Measurements from ENCODE around the gene HDDC2.

The HDDC2 gene

DNA sequence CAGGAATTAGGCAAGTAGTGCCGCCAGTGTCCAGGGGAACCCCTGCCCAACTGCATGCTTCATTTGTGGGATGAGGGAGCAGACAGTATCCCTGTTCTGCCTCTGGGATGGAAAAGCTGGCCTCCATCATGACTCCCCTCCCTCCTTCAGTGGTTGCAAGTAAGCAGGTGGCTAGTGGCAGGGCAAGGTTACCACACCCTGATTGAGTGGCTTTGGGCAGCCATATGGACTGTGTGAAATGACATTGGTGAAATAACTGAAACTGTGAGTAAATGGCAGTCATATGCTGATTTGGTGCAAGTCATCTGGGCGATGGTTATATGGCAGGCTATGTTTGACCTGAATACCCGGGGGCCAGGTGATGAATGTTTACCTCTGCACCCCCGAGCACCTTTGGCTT, 33.0 kb downstream of the HDDC2 start:
- no peak for DNase-seq

DNA sequence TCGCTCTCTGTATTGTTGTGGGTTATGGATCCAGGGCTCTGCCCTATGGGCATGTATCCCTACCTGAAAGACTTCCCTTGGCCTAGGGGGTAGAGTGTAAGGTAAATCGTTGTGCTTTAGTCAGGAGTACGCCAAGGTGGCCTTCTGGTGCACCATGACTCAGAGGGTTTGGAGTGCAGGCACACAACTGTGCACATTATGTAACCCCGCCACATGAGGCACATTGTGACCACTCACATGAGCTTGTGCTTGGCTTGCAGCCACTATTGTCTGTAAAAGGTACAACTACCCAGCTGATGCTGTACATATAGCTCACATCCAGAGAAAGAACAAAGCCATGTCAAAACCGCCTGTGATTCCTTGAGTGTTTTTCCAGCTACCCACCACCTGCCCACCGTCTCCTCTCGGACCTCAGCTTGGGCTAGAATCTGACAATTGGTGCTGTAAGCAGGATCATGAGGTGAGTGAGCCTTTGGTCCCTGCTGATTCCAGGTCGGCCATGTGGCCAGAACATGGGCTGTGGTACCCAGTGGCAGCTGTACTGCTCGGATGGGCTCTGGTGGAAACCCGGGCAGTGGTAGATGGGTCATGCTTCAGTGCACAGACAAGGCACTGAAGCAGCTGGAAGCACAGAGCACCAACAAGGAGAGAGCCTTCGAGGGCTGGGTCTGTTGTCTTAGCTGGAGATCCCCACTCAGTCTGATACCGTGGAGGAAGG, 33.8 kb downstream of the HDDC2 start:
- no peak for DNase-seq

DNA sequence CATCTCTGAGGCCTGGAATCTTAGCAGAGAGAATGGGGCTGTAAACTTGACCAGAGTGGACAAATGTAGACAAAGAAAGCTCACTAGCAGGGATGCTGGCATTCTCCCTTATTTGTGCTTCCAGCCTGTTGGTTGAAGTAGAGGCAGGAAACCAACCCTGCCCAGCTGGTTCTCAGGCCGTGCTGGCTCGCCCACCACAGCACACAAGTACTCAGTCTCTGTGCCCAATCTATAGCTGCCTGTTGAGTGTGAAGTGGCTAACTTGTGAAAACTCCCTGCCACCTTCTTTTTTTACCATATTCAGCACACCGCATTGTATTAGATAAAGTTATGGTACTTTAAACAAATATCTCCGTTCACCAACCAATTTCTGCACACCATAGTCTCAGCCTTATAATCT, 37.3 kb downstream of the HDDC2 start:
- no peak for DNase-seq

DNA sequence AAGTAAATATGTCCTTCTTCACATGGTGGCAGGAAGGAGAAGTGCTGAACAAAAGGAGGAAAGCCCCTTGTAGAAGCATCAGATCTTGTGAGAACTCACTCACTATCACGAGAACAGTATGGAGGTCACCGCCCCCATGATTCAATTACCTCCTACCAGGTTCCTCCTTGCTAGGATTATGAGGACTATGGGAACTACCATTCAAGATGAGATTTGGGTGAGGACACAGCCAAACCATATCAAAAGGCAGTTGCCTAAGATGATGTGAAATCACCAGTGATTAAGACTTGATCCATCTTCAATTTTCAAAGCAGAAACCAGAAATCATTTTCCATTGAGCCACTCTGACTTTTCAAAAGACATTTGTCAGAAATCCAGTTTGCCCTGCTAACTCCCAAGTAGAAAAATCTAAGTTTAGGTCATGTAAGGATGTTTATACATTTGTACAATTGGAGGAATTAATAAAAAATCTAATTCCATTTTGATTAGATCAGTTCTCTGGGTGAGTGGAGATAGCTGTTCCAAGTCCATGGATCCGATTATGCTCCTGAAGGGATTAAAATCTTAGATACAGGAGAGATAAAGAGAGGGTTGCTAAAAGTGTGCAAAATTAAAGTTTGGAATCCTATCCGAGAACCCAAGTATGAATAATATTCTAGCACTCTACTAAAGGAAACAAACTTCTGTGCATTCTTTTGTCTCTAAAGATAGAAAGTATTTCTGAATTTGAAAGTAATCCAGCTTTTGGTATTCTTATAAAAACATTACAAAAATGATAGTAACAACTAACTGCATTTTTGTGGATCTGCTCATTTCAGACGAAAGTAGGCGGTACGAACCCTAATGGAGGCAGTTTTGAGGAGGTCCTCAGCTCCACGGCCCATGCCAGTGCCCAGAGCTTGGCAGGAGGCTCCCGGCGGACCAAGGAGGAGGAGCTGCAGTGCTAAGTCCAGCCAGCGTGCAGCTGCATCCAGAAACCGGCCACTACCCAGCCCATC, 39.5 kb downstream of the HDDC2 start:
- peak; percentile 37 for DNase-seq

DNA sequence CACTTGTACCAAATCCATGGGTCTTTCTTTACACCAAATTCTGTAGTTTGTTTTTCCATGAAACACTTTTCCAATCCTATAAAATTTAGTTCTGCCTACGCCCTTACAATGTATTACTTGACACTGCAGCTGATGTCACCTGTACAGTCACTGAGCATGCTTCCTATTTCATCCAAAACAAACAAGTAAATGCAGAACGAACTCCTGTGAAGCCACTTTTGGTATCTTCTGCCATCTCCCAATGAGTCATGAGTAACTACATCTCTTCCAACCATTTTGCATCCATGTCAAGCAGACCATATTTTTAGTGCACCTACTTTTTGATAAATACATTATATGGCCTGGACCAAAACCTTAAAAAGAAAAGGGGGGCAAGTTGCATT, 42.4 kb downstream of the HDDC2 start:
- DNase-seq: peak; percentile 57

DNA sequence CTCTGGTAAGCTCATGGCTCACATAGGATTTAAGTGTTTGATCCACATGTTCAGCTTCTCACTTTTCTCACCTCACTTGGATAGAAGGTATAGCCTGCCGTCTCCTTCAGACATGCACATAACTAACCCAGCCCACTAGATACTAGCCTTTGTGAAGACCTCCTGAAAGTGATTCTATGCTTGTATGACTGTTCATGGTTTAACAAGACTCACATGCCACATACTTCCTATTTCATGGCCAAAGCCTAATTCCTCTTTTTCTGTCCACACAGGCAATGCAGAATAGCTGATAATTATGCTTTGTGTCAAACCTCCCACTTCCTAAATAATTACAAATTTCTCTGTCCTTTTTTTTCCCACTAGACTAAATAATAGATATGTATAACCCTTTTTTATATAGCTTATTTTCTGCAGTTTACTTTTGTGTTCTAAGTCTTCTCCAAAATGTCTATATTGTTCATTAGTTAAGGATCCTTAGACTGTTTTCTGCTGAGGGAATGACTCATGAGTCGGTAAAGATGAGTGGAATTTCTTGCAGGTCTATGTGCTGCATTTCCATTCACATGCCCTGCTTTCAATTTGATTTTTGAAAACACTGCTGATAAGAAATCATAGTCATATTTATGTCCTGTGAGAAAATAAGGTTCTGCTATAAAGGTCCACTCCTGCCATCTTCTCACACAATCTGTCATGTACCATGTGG, 43.0 kb downstream of the HDDC2 start:
- DNase-seq: peak; percentile 79

DNA sequence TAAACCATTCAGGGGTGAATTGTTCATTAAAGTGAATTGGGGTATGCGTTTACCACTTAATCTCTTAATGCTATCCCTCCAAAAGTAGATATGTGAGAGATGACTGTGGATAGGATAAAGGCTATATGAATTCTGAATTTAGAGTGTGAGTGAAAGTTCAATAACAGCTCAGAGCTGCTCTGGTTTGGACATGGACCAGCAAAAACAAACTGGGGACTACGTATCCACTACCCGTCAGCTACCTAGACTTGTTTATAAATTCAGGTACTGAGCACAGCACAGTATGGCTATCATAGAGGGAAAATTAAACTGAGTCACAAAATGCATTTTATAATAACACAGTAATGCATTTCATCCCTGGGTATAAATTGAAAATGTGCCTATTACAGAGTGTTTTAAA, 44.4 kb downstream of the HDDC2 start:
- no peak for DNase-seq

DNA sequence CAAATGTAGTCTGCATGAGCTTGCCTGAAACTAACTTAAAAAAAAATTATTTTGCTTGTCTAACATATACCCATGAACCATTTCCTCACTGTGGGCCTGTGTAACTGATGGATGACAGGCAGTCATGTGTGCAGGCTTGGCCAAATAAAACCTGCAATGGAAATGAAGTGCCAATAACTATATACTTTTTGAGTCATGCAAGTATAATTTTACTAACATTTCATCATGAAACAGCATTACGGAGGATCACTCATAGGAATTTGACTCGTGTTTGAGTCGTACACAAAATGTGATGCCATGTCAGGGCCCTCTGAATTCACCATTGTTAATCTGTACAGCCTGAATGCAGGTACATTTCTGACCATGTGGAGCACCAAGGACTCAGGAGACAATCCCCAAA, 46.6 kb downstream of the HDDC2 start:
- peak; percentile 46 for DNase-seq

DNA sequence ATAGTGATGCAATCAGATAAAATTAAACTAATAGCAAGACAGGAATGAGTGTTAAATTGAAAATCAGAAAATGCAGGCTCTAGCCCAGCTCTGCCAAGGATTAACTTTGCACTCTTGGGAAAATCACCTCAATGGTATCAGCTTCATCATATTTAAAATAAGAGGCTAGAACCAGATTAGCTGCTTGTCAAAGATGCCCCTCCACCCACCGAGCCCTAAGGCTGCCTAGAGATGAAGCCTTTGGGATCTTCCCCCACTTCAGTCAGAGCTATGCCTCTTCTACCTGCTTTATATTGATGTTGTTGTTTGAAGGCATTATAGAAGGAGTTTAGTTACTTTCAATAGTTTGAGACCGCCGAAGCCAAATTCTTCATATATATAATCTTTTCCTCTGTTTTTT, 47.4 kb downstream of the HDDC2 start:
- no peak for DNase-seq

DNA sequence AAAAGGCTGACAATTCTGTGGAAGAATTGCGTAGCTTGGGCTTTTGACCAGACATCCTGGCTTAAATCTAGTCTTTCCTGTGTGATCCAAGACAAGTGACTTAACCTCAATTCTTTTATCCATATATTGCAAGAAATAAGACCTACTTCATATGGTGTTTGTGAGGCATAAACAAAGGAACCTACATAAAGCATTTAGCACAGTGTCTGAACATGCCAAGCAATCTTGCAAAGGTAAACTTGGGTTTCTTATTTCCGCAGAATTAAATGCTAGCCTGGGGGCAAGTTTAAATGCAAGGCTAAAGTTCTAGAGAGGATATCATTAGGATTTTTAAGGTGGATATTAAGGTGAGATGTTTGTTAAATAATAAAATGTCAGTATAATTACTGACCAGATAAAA, 47.9 kb downstream of the HDDC2 start:
- no peak for DNase-seq

DNA sequence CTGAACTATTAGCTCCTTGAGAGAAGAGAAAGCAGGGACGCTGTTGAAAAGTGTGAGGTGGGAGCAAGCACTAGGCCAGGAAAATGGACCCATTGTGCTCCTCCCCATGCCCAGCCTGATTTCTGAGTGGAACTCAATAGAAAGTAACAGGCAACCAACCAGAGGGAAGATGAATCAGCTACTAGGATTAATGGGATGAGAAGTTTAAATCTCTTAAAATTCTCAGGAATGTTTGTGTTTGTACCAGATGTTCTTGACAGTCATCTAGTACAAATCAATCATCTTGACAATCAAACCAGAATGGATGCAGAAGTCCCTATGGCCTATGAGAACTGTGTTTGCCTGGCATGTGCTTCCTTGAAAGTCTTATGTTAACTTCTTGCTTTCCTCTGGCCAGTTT, 48.9 kb downstream of the HDDC2 start:
- DNase-seq: no peak

DNA sequence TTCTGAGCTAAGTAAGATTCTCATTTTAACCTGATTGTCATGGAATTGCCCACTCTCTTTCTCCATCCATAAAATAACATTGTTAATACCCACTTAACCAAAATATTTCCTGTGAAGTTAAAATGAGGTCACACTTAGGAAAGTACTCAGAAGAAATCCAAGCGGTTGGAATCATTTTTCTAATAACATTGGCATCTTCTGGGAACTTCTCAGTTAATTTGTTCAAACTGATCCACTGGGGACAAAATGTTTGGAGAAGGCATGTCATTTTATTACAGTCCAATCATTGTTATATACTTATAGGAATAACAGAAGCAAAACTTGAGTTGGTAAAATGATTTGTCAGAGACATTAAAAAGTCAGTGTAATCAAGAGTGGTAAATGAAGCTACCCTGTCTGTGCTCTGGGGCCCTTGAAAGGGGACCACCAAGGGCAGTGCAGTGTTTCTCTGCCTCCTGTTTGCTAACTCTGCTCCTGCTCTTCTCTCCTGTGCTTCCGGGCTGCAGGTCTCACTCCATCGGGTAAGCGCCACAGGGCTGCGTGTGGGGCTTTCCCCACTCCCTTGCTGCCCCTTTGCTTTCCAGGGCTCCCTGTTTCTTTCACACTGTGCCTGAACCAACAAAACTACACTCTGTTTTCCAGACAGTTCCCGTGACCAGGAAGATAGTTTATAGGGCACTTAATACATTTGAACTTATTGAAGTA, 50.1 kb downstream of the HDDC2 start:
- DNase-seq: no peak

DNA sequence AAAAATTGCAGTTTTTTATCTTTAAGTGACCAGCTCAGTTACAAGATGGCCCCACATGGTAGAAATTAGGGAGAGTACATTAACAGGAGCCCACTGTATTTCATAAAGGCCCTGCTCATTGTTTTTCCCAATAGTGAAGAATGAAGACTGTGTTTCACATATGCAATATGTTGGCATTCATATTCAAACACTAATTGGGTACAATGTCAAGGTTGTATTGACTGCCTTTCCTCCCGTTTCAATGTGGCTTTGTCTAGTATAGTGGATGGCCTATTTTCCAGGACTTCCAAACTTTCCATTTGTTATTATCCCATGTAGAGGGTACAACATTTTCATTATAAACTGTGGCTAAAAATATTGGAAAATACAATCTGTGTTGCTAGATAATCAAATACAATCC, 51.3 kb downstream of the HDDC2 start:
- DNase-seq: no peak

DNA sequence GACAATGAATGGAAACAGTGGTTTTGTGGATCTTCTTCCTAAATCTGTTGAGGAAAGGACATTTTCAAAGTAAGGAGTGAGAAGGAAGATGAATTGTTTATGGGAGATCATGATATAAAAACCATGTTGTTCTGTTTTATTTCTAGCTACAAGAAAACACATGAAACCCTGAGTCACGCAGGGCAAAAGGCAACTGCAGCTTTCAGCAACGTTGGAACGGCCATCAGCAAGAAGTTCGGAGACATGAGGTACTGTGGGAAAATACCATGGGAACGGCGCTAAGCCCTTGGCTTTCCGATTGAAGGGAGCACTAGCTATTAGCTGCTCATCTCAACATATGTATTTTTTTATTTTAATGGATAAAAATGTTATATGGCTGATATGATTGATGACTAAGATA, 53.6 kb downstream of the HDDC2 start:
- no peak for DNase-seq

DNA sequence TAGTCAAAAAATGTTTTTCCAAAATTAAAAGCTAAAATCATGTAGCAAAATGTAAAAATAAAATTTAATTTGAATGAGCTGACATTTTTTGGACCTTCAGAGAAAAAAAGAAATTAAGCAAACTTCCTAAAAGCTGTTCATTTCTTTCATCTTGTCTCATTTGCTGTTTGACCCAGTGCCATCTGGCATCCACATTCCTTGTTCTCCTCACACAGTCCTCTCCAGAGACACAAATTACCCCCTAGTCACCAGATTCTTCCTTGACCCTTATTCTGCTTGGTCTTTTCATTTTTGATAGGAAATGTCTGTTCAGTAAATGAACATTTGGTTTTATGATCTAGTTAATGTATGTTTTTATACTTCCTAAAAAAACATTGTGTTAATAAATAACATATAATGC, 55.2 kb downstream of the HDDC2 start:
- no peak for DNase-seq

DNA sequence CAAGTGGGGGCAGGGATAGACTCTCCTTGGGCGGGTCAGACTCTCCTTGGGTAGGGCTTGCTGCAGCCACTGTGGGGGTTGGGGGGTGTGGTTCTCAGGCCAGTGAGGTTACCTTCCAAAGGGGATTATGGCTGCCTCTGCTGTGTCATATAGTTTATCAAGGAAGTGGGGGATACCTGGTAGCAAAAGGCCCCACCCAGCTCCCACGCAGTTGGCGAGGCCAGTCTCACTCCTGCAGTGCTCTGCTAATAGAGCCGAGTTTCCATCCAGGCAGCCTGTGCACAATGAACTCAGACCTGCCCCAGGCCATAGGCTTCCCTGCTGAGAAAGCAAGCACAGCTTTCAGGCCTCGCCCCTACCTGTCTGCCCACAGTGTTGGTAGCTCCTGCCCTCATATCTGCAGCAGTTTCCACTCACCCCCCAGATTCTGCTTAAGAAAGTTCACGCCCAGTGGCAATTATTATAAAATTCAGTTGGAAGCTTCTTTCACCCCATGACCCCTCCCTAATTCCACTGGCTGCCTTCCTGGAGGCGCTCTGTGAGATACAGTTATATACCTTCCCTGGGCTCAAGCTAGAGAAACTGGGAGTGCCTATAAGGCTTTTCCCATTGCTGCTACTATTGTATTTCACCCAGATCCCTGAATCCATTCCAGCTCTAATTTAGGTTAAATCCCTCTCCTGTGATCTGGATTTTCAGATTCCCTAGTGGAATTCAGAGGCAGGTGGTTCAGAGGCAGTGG, 56.1 kb downstream of the HDDC2 start:
- DNase-seq: no peak

DNA sequence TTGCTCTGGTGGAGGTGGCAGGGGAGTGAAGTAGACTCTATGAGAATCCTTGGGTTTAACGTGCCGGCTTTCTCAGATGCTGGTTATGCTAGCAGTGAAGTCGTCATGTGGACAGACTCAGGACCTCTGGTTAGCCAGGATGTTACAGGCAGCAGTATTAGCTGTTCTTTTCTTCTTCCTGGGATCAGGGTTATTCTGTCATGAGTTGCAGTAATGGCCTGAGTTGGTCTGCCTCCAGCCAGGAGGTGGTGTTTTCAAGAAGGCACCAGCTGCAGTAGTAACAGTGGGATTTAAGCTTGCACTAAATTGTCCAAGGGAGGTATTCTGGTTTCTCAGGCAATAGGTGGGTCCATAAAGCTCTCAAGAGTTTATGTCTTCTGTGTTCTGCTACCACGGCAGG, 56.7 kb downstream of the HDDC2 start:
- no peak for DNase-seq

DNA sequence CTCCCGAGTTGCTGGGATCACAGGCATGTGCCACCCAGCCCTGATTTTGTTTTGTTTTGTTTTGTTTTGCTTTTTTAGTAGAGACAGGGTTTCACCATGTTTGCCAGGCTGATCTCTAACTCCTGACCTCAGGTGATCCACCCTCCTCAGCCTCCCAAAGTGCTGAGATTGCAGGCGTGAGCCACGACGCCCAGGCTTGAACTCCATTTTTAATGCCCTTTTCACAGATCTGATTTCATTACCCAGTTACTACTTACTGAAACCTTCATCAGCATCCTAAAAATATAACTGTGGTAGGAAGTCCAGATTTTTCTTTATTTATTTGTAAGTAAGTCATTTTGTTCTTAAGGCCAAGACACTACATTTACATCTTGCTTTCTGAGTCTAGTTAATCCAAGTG, 64.0 kb downstream of the HDDC2 start:
- no peak for DNase-seq

DNA sequence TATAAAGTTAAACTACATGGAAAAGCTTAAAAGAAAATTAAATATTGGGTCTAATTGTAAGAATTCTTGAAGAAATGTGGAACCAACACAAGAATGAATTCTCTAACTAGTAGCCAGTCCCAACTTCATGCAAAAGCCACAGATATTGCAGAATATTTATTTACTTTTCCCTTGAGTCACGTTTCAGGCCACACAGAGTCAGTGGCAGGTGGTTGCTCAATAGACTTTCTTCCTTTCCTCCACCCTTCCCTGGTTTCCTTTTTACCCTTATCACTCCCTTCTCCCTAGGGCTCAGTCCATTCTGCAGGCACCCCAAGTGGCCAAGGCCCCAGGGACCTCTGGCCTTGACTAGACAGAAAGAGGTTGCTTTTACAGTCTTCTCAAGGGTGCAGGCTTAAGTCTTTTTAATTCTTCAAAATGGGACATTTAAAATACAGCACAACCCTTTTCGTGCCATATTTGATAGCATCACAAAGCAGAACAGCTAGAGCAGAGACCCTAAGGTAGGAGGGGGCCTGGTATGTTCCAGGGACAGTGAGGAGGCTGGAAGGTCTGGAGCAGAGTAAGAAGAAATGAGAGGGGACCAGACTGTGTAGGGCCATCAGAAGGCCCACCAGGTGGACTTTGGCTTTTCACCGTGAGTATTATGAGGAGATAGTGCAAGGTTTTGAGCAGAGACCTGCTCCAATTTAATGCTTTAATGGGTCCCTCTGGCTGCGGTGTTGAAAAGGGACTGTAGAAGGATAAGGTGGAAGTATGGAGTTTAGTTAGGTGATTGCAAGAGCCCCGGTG, 65.0 kb downstream of the HDDC2 start:
- no peak for DNase-seq

DNA sequence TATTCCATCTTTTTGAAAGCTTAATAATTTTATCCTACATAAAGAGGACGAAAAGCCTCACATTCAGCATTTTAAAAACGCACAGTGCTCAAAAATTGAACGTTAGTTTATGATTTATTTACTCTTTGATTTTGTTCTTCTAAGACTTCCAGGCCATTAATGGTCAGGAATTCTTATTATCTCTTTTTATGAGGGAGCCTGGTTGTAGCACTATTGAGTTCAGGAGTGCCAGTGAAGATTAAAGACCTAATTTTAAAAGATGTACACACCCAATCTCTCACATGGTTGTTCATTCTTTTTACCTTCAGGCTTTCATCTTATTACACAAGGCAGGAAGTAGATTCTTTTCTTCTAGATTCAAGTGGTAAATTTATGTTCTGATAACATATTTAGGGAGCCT, 68.6 kb downstream of the HDDC2 start:
- DNase-seq: no peak

DNA sequence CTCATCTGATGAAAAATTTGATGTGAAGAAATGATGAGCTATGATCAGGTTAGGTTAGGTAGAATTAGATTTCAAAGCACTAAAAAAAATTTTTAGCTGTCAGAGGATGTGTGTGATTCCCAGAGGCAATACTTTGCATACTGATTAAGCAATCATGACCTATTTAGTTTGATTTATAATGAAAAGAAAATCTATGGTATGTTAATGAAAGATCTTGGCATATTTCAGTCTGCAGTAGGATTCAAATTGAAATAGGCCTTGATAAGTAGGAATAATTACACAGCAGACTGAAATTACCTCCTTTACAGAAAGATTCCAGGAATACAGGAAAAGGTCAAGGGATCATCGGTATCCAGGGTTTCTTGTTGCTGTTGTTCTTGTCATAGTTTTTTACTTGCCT, 69.3 kb downstream of the HDDC2 start:
- no peak for DNase-seq

All from suppressor macrophage treated with lipopolysaccharide for 4 hours (primary cell).